CD14-positive monocyte (primary cell): Measurements from ENCODE around the gene RHOXF2. TPM values are rescaled to one million over a fixed set of nuclear protein-coding genes. Genes with fewer than 3 reads are reported as not detected.

Experiments used
- DNase-seq, 3 donors: peaks; one replicate each; pipeline ENCODE4 v3.0.0-alpha.2; 2011 to 2022
- H2AFZ ChIP-seq: 2 replicates; pipeline ENCODE4 v1.6.0; 2012; ENCODE audit warnings: mild to moderate bottlenecking, low read depth, low read length, inconsistent platforms; ENCODE audit not compliant: insufficient read depth, poor library complexity, severe bottlenecking
- H3K27ac ChIP-seq, 2 donors: 1 replicate in 1 of 2; 2 replicates in 1 of 2; pipeline ENCODE4 v1.5.1; 2012 to 2013; ENCODE audit warnings: low read length in 2 of 2, control low read depth in 1 of 2, inconsistent platforms in 1 of 2, low read depth in 1 of 2, mild to moderate bottlenecking in 1 of 2
- H3K27me3 ChIP-seq, 2 donors: one replicate each; pipeline versions ENCODE4 v1.6.0 to v1.6.1; 2011 to 2013; ENCODE audit warnings: low read length in 2 of 2; ENCODE audit not compliant: control insufficient read depth in 2 of 2, insufficient read depth in 2 of 2
- H3K36me3 ChIP-seq, 2 donors: replicated peaks in 1 of 2; 1 replicate in 1 of 2; 2 replicates in 1 of 2; pipeline versions ENCODE4 v1.5.1 to v1.6.1; 2012 to 2013; ENCODE audit warnings: low read length in 2 of 2, control low read depth in 1 of 2, inconsistent platforms in 1 of 2, mild to moderate bottlenecking in 1 of 2; ENCODE audit not compliant: insufficient read depth in 2 of 2, control insufficient read depth in 1 of 2
- H3K4me1 ChIP-seq, 2 donors: 1 replicate in 1 of 2; 2 replicates in 1 of 2; pipeline versions ENCODE4 v1.5.1 to v1.6.1; 2012 to 2013; ENCODE audit warnings: low read length in 2 of 2, control low read depth in 1 of 2, inconsistent platforms in 1 of 2, mild to moderate bottlenecking in 1 of 2, moderate library complexity in 1 of 2; ENCODE audit not compliant: insufficient read depth in 2 of 2, control insufficient read depth in 1 of 2
- H3K4me2 ChIP-seq: replicated peaks from 2 replicates; pipeline ENCODE3; 2012; ENCODE audit warnings: low read length, moderate library complexity, mild to moderate bottlenecking; ENCODE audit not compliant: poor library complexity, severe bottlenecking; ENCODE audit errors: extremely low read depth
- H3K4me3 ChIP-seq, 3 experiments: fragments of 200-600 bp in 1 of 3; sonication (generic) in 1 of 3; replicated peaks in 1 of 3; 1 replicate in 2 of 3; 2 replicates in 1 of 3; pipeline ENCODE4 v1.5.1; 2011 to 2013; ENCODE audit warnings: low read length in 3 of 3, mild to moderate bottlenecking in 3 of 3, control low read depth in 2 of 3, low read depth in 2 of 3, inconsistent platforms in 1 of 3, moderate library complexity in 1 of 3
- H3K79me2 ChIP-seq: 2 replicates; pipeline ENCODE4 v1.6.0; 2012; ENCODE audit warnings: mild to moderate bottlenecking, control low read depth, inconsistent platforms, low read length, moderate library complexity; ENCODE audit not compliant: insufficient read depth
- H3K9ac ChIP-seq: 2 replicates; pipeline ENCODE4 v1.6.0; 2017; ENCODE audit warnings: low read length, mild to moderate bottlenecking; ENCODE audit not compliant: insufficient read depth, poor library complexity, severe bottlenecking
- H3K9me3 ChIP-seq, 2 donors: replicated peaks in 1 of 2; 1 replicate in 1 of 2; 2 replicates in 1 of 2; pipeline versions ENCODE4 v1.5.1 to v1.6.1; 2012 to 2013; ENCODE audit warnings: low read length in 2 of 2, control low read depth in 1 of 2; ENCODE audit not compliant: control insufficient read depth in 1 of 2, insufficient read depth in 1 of 2
- H4K20me1 ChIP-seq: 2 replicates; pipeline ENCODE4 v1.6.0; 2012; ENCODE audit warnings: mild to moderate bottlenecking, low read length, control low read depth, moderate library complexity; ENCODE audit not compliant: insufficient read depth
- H3K27ac Mint-ChIP-seq, 7 donors: one replicate each; pipeline ENCODE4 v1.8.0; 2020; ENCODE audit warnings: mild to moderate bottlenecking in 7 of 7, mixed read lengths in 7 of 7, moderate library complexity in 6 of 7, inconsistent platforms in 2 of 7
- H3K27me3 Mint-ChIP-seq, 3 donors: one replicate each; pipeline ENCODE4 v1.8.0; 2021 to 2022; ENCODE audit warnings: low read depth in 3 of 3, mild to moderate bottlenecking in 3 of 3, mixed read lengths in 3 of 3, moderate library complexity in 3 of 3, inconsistent platforms in 1 of 3
- H3K36me3 Mint-ChIP-seq, 2 donors: one replicate each; pipeline ENCODE4 v1.8.0; 2020; ENCODE audit warnings: mixed read lengths in 2 of 2, inconsistent platforms in 1 of 2, mild to moderate bottlenecking in 1 of 2
- H3K4me1 Mint-ChIP-seq: one replicate; pipeline ENCODE4 v1.8.0; 2020; ENCODE audit warnings: mild to moderate bottlenecking, mixed read lengths
- H3K4me3 Mint-ChIP-seq, 2 donors: one replicate each; pipeline ENCODE4 v1.8.0; 2020; ENCODE audit warnings: mild to moderate bottlenecking in 2 of 2, mixed read lengths in 2 of 2, moderate library complexity in 1 of 2
- H3K9me3 Mint-ChIP-seq, 7 donors: one replicate each; pipeline ENCODE4 v1.8.0; 2020 to 2022; ENCODE audit warnings: mixed read lengths in 7 of 7, mild to moderate bottlenecking in 6 of 7, moderate library complexity in 6 of 7, inconsistent platforms in 2 of 7
- WGBS: methylation state at CpG from one replicate; pipeline ENCODE4 v1.1.5; 2013; ENCODE audit warnings: missing lambda C conversion rate; ENCODE audit not compliant: insufficient coverage; 5-methylcytosine and 5-hydroxymethylcytosine counted together
- intact Hi-C, 2 donors: fragments of 100-400 bp; cut with micrococcal nuclease; formaldehyde crosslinking; loops; one replicate each; pipeline versions ENCODE4 v1.15.0 to v1.15.1; 2023
- polyA plus RNA-seq, 3 donors: library from polyadenylated mRNA; depleted of rRNA in 1 of 3; unstranded in 2 of 3; stranded (reverse) in 1 of 3; fragments of 300-500 nt in 2 of 3; fragments of >200 nt in 1 of 3; fragmentation: Illumina TruSeq in 2 of 3; gene quantifications; 1 replicate in 2 of 3; 2 replicates in 1 of 3; pipeline ENCODE4 v1.2.3, GENCODE V29; 2012 to 2021
- TF ChIP-seq, protein P1 (sequence below): fragments of 200-600 bp; IDR thresholded peaks from one replicate; pipeline ENCODE4 v1.8.0; 2022; ENCODE audit warnings: antibody characterized with exemption, mild to moderate bottlenecking

Gene RHOXF2
- polyA plus RNA-seq, 3 donors, result not detected

DNA sequence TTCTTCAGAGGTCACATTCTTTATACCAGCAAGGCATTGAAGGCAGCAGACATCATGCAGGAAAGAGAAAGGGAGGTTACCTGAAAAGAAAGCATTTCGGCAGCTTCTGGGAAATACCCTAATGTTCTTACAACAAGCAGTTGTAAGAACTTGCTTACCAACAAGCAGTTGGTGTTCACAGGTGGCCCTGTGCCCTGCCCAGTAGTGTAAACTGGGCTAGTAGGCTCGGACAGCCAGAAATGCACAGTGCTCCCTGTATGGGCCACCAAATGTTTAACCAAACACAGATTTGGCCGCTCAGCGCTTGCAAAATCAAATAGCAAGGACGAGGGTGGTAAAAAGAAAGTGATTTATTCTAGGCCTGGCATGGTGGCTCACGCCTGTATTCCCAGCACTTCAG lies 22.3 kb upstream of the RHOXF2 start:
- Histone ChIP-seq H4K20me1 (no peaks in the 10 kb centered on the region), H3K4me1 (no peaks in the 10 kb centered on the region), H3K27ac (no peak overlapping the region), H3K36me3 (no peaks in the 10 kb centered on the region), H2AFZ (no peak overlapping the region), H3K79me2 (no peaks in the 10 kb centered on the region), H3K27me3 (no peaks in the 10 kb centered on the region), H3K9ac (no peak overlapping the region), H3K4me2 (no peak overlapping the region), H3K4me3 (no peak overlapping the region), H3K9me3 (no peaks in the 10 kb centered on the region)
- H3K4me3 Mint-ChIP-seq, result no peak overlapping the region
- intact Hi-C loops, result no loop called here
- no peaks in the 10 kb centered on the region for H3K36me3 Mint-ChIP-seq
- H3K4me1 Mint-ChIP-seq, result peaks cover 3% of the 10 kb centered on the region
- WGBS, result 90% methylated on average over 2 of the region's 6 CpGs
- TF ChIP-seq, protein P1, sequence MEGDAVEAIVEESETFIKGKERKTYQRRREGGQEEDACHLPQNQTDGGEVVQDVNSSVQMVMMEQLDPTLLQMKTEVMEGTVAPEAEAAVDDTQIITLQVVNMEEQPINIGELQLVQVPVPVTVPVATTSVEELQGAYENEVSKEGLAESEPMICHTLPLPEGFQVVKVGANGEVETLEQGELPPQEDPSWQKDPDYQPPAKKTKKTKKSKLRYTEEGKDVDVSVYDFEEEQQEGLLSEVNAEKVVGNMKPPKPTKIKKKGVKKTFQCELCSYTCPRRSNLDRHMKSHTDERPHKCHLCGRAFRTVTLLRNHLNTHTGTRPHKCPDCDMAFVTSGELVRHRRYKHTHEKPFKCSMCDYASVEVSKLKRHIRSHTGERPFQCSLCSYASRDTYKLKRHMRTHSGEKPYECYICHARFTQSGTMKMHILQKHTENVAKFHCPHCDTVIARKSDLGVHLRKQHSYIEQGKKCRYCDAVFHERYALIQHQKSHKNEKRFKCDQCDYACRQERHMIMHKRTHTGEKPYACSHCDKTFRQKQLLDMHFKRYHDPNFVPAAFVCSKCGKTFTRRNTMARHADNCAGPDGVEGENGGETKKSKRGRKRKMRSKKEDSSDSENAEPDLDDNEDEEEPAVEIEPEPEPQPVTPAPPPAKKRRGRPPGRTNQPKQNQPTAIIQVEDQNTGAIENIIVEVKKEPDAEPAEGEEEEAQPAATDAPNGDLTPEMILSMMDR, result no peak
- H3K9me3 Mint-ChIP-seq, result no peaks in the 10 kb centered on the region
- no peak overlapping the region for H3K27ac Mint-ChIP-seq
- peaks cover 0 to 11% (median 0%) of the 10 kb centered on the region in 3 donors for H3K27me3 Mint-ChIP-seq
- DNase-seq, result no peak

DNA sequence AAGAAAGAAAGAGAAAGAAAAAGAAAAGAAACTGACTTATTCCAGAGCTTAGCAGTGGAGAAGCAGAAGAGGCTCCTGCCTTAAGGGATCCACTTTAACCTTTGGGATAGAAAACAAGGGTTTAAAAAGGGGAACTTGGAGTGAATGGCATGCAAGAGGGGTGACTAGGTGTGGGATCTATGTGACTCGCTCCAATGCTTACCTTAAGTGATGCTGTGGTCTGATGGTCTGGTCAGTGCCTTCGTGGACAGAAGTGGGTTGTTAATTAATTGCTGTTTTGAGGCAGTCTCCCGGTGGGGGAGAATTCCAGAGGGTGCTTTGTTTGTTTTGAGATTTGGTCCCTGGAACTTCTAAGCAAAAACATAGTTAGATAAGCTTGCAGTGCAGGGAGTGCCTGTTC lies 21.6 kb upstream of the RHOXF2 start:
- TF ChIP-seq, protein P1, result no peak
- H3K27ac ChIP-seq, result no peak overlapping the region
- H3K9ac ChIP-seq, result no peak overlapping the region
- Mint-ChIP-seq H3K4me1 (peaks cover 3% of the 10 kb centered on the region), H3K27me3 (peaks cover 0 to 11% (median 0%) of the 10 kb centered on the region in 3 donors), H3K36me3 (no peaks in the 10 kb centered on the region), H3K9me3 (no peaks in the 10 kb centered on the region), H3K4me3 (no peak overlapping the region), H3K27ac (no peak overlapping the region)
- no CpG with 5 or more reads among the region's 3 CpGs for WGBS
- H3K79me2 ChIP-seq, result no peaks in the 10 kb centered on the region
- no peak for DNase-seq
- H3K27me3 ChIP-seq, result no peaks in the 10 kb centered on the region
- no peaks in the 10 kb centered on the region for H3K36me3 ChIP-seq
- no peaks in the 10 kb centered on the region for H4K20me1 ChIP-seq
- H3K4me2 ChIP-seq, result no peak overlapping the region
- intact Hi-C loops, result no loop called here
- no peak overlapping the region for H2AFZ ChIP-seq
- H3K4me1 ChIP-seq, result no peaks in the 10 kb centered on the region
- no peak overlapping the region for H3K4me3 ChIP-seq
- H3K9me3 ChIP-seq, result no peaks in the 10 kb centered on the region
